DMS 273 treated with DMSO at 0.1 percent for 48 hours (cell line): ENCODE data around the gene C16orf74.
A peak's percentile ranks its signal among the peaks of the same experiment; 100 is the strongest.

Experiments used
- DNase-seq: peaks from one replicate; lab custom pipeline; 2025; lab: John Stamatoyannopoulos, UW

Gene C16orf74

DNA sequence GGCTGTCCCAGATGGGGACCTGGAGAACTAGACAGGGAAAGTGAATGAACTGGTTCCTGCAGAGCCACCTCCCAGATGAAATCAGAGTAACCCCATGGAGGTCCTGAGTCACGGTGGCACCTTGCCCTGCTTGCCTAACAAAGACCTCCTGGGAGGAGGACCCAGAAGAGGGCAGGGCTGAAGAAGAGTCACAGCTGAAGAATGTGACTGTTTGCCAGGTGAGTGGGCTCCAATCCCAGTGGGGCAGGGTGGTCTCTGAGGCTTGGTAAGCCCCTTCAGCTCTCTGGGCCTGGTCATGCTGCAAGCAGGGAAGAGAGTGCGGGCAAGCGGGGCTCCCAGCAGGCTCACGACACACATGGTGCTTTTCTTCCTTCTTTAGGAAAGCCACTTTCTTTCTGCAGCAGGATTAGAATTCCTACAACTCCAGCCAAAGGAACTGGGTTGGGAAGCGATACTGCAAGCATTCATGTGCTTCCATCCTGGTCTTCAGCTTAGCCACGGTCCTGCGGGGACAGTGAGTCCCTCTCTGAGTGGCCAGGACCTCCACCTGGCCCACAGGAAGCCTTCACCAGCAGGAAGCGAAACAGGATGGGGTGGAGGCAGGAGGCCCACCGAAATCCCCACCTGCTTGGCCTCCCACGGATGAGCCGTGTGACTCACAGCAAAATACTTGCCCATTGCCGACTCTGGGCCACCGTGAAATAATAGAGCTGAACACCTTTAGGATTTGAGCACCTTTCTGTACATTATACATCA is 4.3 kb downstream of the C16orf74 start:
- DNase-seq, result no peak

GRCh38 chr16:85738923-85739715 is 11.8 kb downstream of the C16orf74 start:
- no peak for DNase-seq

GRCh38 chr16:85736921-85737320 is 14.0 kb downstream of the C16orf74 start:
- no peak for DNase-seq

DNA sequence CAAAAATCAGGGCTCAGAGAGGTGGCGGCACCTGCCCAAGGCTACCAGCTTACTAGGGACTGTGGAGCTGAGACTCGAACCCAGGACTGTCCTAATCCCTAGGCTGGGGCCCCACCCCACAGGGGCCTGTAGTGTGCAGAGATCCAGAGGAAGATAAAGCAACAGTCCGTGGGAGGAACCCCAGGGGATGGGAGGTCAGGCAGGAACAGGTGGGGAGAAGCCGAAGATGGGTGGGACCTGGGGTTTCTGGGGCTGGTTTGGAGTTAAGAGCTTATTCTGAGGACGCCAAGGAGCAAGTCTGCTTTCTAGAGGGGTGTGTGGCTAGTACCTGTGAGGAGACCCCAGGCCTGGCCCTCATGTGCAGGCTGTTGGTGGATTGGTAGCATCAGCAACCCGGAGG is 14.9 kb downstream of the C16orf74 start:
- no peak for DNase-seq

GRCh38 chr16:85735225-85735635 is 15.7 kb downstream of the C16orf74 start:
- DNase-seq, result no peak

DNA sequence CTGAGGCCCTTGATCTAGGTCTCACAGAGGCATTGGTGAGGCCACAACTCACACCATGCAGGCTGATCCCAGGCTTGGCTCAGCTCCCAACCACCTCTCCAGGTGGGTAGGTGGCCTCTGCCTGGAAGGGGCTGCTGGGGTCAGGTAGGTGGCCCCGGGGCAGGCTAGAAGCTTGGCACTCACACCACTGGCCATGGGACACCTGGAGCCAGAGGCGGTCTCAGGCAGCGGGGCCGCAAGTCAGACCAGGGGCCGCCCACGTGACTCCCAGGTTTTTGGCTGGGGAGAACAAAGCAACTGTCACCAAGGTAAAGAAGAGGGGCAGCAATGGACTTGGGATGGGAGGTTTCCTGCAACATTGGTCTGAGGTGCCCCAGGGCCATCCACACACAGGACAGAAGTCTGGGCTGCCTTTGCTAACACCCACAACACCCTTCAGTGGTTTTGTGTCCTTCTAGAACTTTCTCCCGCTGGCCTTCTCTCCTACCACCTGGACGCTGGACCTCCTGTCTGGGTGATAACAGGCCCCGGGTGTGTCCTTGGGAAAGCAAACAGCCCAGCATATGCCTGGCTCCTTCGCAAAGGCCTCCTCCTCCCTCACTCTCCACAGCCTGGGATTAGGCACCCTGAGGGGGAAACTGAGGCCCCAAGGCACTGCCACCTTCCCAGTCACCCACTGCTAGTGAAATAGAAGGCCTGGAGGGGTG is 16.4 kb downstream of the C16orf74 start:
- DNase-seq, result no peak

DNA sequence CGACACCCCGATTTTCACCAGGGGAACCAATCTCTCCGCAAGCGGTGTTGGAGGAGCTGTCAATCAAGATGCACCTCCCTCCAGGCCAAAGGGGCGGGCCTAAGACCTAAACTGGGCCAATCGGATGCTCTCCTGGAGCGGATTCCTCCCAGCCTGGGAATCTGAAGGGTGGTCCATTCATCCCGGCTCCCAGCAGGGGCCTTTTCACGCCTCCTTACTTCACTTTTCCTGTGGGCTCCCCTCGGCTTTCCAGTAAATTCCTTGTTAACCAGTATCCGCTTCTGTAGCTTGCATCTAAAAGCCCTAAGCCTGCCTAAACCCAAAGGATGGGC is 17.1 kb downstream of the C16orf74 start:
- DNase-seq, result no peak

- no peak for DNase-seq
These were observed 17.6 kb downstream of the C16orf74 start for GRCh38 chr16:85733155-85733838.

- DNase-seq, result no peak
These were observed 19.7 kb downstream of the C16orf74 start for GRCh38 chr16:85731179-85731578.

DNA sequence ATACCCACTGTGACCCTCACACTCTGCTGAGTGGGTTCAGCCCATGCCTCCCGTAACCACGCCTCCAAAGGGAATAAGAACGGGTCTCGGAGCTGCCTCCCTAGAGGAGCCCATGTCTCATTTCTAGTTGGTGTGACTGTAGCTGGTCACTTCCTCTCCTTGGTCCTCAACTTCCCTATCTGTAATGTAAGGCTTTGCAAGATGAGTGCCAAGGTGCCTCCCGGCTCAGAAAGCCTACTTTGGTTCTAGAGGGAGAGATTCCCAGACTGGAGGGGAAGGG is 20.8 kb downstream of the C16orf74 start:
- no peak for DNase-seq

DNA sequence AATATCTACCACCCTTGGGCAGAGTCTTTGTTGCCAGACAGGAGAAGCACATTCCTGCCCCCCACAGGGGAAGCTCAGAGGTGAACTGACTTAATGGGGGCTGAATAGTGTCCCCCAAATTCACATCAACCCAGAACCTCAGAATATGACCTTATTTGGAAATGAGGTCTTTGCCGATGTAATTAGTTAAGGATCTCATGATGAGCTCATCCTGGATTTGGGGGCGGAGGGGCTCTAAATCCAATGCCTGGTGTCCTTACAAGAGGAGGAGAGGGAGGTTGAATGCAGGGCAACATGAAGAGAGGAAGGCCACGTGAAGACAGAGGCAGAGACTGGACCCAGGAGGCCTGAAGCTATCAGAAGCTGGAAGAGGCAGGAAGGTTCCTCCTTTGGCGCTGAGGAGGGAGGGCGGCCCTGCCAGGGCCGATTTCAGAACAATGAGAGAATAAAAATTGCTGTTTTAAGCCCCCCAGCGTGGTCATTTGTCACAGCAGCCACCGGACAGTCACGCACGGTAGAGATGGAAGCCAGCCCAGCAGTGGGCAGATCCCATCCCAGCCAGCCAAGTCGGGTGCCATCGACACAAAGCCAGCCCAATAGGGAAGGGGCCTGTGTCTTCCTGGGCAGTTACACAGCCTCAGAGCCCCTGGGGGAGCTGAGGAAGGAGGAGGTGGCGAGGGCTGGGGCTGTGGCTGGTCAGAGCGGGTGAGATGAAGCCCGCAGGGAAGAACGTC is 21.3 kb downstream of the C16orf74 start:
- no peak for DNase-seq

DNA sequence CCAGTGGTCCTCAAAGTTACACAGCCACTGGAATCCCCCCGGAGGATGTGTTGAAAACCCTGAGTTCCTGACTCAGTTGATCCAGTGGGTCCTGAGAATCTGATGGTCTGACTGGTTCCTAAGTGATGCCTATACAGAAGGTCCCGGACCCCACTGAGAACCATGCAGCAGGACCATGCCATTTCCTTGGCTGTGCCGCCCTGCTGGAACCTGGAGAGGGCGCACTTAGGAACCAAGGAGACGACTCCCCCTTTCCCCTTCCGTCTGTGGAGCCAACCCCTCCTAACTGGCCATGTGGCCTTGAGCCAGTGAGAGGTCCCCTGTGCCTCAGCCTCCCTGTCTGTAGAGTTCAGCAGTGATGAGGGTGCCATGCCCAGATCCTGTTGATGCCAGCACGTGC is 22.0 kb downstream of the C16orf74 start:
- no peak for DNase-seq

DNA sequence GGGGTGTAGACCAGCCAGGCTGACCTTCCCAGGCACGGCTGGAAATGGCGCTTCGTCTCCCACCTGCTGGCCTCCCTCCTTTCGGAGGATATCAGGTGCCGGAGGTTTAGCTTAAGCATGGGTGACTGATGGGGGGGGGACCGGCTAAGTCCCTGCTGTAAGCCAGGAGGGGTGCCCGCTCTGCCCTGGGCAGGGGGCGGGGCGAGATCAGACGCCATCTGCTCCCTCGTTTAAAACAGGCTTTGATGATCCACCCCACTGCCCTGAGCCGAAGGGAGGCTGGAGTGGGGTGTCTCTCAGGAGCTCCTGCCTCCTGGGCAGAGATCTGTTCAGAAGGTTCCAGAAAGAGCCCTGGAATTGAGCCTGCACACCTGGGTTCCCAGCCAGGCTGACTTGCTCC is 26.0 kb downstream of the C16orf74 start:
- DNase-seq, result peak; percentile 31

GRCh38 chr16:85724126-85724879 is 26.6 kb downstream of the C16orf74 start:
- DNase-seq, result no peak

DNA sequence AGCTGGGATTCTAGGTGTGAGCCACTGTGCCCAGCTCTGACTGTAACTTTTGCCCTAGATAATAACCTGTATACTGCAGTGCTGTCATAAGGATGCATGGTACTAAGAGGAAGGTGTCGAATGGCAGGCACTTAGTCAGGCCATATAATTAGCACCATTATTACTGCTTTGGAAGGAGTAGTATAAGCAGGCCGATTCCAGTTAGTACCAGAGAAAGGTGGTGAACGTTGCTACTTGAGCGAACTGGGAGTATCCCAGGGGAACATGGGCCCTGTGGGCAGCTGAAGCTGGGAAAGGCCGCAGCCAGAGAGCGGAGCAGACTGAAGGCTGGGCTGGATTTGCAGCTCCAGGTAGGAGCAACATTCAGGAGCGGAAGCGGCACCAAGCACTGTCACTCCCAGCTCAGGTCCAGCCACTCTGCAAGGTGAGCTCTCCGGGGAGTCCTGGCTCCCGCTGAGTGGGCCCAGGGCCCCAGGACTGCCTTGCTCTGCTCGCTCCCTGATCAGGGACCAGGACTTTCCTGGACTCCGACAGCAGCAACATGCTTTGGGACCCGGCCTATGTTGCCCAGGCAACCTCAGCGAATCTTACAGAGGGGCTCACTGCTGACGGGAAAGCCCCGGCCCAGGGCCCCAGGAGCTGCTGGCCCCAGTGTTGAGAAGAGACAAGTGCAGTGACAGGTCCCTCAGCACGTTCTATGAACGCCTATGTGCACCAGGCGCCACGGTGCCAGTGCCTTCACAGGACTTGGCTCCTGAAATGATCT is 28.6 kb downstream of the C16orf74 start:
- DNase-seq, result no peak

DNA sequence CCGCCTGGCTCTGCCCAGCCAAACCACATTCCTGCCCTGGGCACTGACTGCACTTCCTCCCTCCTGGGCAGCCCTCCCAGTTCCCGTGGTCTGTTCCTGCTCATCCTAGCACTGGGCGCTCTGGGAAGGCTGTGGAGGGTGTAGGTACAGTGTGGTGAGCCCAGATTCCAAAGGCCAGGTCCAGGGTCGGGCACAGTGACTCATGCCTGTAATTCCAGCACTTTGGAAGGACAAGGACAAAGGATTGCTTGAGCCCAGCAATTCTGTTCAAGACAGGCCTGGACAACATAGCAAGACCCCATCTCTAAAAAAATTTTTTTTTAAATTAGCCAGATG is 30.6 kb downstream of the C16orf74 start:
- DNase-seq, result no peak

DNA sequence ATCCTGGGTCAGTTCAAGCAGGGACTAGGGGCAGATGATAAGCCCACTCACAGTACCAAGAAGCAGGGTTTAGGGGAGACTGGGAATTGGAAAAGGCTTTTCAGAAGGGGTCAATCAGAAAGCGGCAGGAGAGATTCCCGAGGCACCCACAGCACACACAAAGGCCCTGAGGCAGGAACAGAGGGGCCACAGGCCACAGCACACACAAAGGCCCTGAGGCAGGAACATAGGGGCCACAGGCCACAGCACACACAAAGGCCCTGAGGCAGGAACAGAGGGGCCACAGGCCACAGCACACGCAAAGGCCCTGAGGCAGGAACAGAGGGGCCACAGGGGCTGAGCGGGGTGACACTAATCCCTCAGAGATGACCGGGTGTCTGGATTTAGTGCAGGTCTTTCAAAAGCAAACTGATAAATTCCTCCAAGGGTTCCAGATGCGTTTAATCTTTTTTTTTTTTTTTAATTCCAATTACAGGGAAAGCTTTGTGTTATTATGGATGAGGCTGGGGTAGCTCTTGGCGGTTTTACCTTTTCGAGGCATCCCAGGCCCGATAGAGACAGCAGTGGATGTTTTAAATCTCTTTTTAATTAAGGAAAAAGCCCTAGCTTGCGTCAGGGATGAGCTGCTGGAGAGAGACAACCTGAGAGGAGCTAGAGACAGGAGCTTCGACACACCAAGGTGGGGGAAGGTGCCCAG is 31.1 kb downstream of the C16orf74 start:
- no peak for DNase-seq

GRCh38 chr16:85718682-85719081 is 32.2 kb downstream of the C16orf74 start:
- no peak for DNase-seq

GRCh38 chr16:85718153-85718477 is 32.8 kb downstream of the C16orf74 start:
- DNase-seq, result no peak
